NT2/D1 (cell line): ENCODE measurements around the gene NSG2.

Experiments
- DNase-seq: peaks from one replicate; pipeline ENCODE4 v3.0.0-alpha.2; 2011; ENCODE audit warnings: low read depth, low spot score
- H3K27me3 ChIP-seq: 2 replicates; pipeline ENCODE4 v1.6.0; 2011; ENCODE audit warnings: mild to moderate bottlenecking; ENCODE audit not compliant: insufficient read length, insufficient read depth
- H3K36me3 ChIP-seq: 2 replicates; pipeline ENCODE4 v1.6.1; 2011; ENCODE audit warnings: mild to moderate bottlenecking, low read length, mixed read lengths; ENCODE audit not compliant: insufficient read depth, insufficient read length
- H3K4me1 ChIP-seq: 2 replicates; pipeline ENCODE4 v1.5.1; 2011; ENCODE audit not compliant: insufficient read depth, insufficient read length
- H3K4me3 ChIP-seq: 2 replicates; pipeline ENCODE4 v1.5.1; 2011; ENCODE audit warnings: low read depth; ENCODE audit not compliant: insufficient read length
- H3K9ac ChIP-seq: 2 replicates; pipeline ENCODE4 v1.6.0; 2011; ENCODE audit warnings: low read depth; ENCODE audit not compliant: insufficient read length
- H3K9me3 ChIP-seq: 2 replicates; pipeline ENCODE4 v1.5.1; 2011; ENCODE audit warnings: mild to moderate bottlenecking, low read length; ENCODE audit not compliant: insufficient read depth
- SUZ12 ChIP-seq: IDR thresholded peaks from 2 replicates; pipeline ENCODE4 v1.6.1; 2011; ENCODE audit not compliant: insufficient read length, insufficient read depth; ENCODE audit errors: extremely low read depth
- YY1 ChIP-seq: IDR thresholded peaks from 2 replicates; pipeline ENCODE4 v1.6.1; 2011; ENCODE audit not compliant: insufficient read length, insufficient read depth
- ZNF274 ChIP-seq: IDR thresholded peaks from 2 replicates; pipeline ENCODE4 v1.6.1; 2011; ENCODE audit warnings: mild to moderate bottlenecking, low read depth, low read length

NSG2 gene

DNA sequence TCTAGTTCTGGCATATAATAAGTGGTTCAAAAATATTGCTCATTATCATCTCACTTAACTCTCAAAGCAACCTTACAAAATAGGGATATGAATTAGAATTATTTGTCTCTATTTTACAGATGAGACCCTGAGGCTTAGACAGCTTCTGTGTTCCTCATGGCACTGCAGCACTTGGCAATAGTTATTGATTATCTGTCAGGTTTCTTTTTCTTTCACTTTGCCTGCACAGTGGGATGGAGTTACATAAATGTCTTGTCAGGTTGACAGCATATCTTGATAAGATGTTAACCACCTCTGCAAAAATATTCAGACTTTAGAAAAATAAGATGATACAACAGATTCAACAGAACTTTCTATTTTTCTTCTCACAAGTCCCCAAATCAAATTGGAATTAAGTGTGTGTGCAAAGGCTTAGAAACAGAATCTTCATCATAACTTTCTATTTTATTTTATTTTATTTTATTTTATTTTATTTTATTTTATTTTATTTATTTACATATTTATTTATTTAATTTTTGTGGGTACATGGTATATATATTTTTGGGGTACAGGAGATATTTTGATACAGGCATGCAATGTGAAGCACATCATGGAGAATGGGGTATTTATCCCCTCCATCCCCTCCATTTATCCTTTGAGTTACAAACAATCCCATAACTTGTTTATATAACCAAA, 17.7 kb downstream of the NSG2 start:
- no peak overlapping the region for H3K4me3 ChIP-seq
- H3K9ac ChIP-seq: no peak overlapping the region
- no peaks in the 10 kb centered on the region for H3K9me3 ChIP-seq
- DNase-seq: no peak
- H3K4me1 ChIP-seq: no peaks in the 10 kb centered on the region
- TF ChIP-seq YY1: no peak
- no peak for TF ChIP-seq ZNF274
- TF ChIP-seq SUZ12: no peak
- no peaks in the 10 kb centered on the region for H3K27me3 ChIP-seq
- no peaks in the 10 kb centered on the region for H3K36me3 ChIP-seq

DNA sequence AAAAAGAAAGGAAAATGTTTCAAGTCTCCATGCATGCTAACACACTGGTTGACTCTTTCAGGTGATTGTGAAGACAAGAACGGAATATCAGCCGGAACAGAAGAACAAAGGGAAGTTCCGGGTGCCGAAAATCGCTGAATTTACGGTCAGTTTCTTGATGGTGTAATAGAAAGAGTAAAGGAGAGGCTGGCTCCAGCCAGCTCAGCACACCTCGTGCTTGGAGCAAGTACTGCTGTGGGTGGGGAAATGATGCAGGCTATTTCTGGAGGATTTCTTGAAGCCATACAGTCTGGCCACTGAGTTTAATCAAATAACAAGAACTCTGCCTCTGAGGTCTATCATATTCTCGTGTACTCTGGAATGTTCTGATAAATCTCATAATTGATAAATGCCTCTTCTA, 18.7 kb downstream of the NSG2 start:
- no peak for TF ChIP-seq SUZ12
- no peak for TF ChIP-seq YY1
- TF ChIP-seq ZNF274: no peak
- DNase-seq: no peak
- no peaks in the 10 kb centered on the region for H3K4me1 ChIP-seq
- H3K27me3 ChIP-seq: no peaks in the 10 kb centered on the region
- H3K4me3 ChIP-seq: no peak overlapping the region
- H3K9ac ChIP-seq: no peak overlapping the region
- H3K36me3 ChIP-seq: no peaks in the 10 kb centered on the region
- H3K9me3 ChIP-seq: no peaks in the 10 kb centered on the region

DNA sequence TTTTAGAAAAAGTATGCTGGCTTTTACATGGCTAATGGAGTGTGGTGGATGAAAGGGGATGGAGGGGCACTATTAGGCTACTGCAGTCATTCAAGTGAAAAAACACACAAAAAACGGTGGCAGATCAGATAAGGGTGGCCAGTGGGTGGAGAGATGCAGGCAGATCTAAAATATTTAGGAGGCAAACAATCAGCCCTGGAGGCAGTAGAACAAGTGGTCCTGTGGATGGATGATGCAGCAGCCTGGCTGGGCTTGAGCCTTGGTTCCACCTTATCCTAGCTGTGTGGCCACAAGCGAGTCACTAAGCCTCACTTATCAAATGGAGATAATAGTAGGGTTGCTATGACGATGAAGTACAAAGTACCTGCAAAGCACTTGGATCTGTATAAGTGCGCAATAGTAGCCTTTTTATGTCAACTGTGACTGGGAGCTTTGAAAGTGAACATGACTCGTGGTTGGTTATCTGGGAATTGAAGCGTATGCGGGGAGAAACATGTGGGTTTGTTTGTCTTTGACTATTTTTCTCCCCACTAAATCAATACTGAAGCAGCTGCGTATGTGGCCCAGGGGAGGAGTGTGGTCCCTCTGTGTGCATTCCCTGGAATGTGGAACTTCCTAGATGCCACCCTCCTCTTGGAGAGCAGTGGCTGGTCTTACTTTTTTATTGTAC, 20.2 kb downstream of the NSG2 start:
- Histone ChIP-seq H3K9me3 (no peaks in the 10 kb centered on the region), H3K4me1 (no peaks in the 10 kb centered on the region), H3K4me3 (no peak overlapping the region), H3K36me3 (no peaks in the 10 kb centered on the region), H3K27me3 (no peaks in the 10 kb centered on the region), H3K9ac (no peak overlapping the region)
- no peak for TF ChIP-seq SUZ12
- TF ChIP-seq YY1: no peak
- TF ChIP-seq ZNF274: no peak
- DNase-seq: no peak

DNA sequence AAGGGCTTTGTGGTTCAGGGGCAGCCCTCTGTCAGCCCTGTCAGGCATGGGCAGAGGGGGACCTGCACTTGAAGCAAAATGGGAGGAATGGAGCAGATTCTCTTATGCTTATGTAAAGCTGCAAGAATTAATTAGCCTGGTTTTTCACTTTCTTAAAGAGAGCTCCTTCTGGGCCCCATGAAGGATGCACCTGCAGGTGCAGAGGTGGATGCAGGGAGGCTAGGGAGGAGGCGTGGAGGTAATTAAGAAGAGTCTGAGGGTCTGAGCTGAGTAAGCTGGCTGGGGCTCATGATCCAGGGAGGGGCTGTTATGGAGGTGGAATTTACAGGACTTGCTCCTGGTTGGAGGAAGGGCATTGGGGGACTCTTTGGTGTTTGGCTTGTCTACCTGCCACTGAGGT, 22.0 kb downstream of the NSG2 start:
- H3K36me3 ChIP-seq: no peaks in the 10 kb centered on the region

DNA sequence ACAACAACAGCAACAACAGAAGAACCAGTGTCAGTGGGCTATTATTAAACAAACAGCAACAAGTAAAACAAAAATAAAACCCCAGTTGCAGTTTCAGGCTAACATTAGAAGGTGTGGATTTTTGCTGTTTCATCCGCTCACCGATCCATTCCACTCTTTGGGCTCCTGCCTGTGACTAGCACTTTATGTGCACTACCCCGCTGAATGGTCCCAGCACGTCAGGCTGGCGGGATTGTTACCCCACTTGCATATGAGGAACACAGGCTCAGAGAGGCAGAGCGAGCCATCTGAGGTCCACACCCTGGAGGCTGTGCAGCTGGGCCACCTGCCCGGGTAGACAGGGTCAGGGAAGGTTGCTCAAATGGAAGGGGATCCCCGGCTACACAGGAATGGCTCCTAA, 26.0 kb downstream of the NSG2 start:
- TF ChIP-seq SUZ12: no peak
- no peak for TF ChIP-seq ZNF274
- TF ChIP-seq YY1: no peak
- no peak overlapping the region for H3K4me3 ChIP-seq
- H3K27me3 ChIP-seq: no peaks in the 10 kb centered on the region
- no peaks in the 10 kb centered on the region for H3K9me3 ChIP-seq
- H3K4me1 ChIP-seq: no peaks in the 10 kb centered on the region
- no peak overlapping the region for H3K9ac ChIP-seq
- H3K36me3 ChIP-seq: no peaks in the 10 kb centered on the region
- no peak for DNase-seq

More for the DNA sequence above, 22.0 kb downstream of the NSG2 start:
- TF ChIP-seq ZNF274: no peak
- no peak for TF ChIP-seq SUZ12
- TF ChIP-seq YY1: no peak
- no peak overlapping the region for H3K9ac ChIP-seq
- no peaks in the 10 kb centered on the region for H3K27me3 ChIP-seq
- no peaks in the 10 kb centered on the region for H3K4me1 ChIP-seq
- no peak overlapping the region for H3K4me3 ChIP-seq
- DNase-seq: no peak
- no peaks in the 10 kb centered on the region for H3K9me3 ChIP-seq

DNA sequence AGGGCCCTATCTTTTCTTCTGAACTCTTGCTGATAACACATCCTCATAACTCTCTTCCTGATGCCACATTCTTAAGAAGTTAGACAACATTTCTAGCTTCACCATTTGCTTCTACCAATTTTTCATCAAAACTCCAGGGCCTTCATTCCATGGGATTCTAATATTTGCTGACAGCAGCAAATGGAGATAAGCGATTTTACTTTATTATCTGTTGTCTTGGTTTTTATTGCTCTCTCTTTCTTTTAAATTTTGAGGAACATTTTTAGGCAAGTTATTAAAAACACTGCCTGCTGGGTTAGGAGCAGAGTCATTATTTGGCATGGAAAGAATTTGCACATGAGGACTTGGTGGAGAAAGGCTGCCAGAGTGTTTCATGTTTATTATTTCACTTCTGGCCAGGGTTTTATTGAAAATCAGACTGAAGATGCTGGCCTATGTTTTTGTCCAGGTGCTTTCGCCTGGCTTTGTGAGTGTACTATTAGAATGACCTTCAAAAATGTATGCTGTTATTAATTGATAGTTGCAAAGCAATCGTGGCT, 27.7 kb downstream of the NSG2 start:
- no peaks in the 10 kb centered on the region for H3K4me1 ChIP-seq
- no peaks in the 10 kb centered on the region for H3K27me3 ChIP-seq
- H3K9me3 ChIP-seq: no peaks in the 10 kb centered on the region
- no peak overlapping the region for H3K4me3 ChIP-seq
- no peak for DNase-seq
- no peaks in the 10 kb centered on the region for H3K36me3 ChIP-seq
- no peak overlapping the region for H3K9ac ChIP-seq
- TF ChIP-seq ZNF274: no peak
- TF ChIP-seq YY1: no peak
- TF ChIP-seq SUZ12: no peak

DNA sequence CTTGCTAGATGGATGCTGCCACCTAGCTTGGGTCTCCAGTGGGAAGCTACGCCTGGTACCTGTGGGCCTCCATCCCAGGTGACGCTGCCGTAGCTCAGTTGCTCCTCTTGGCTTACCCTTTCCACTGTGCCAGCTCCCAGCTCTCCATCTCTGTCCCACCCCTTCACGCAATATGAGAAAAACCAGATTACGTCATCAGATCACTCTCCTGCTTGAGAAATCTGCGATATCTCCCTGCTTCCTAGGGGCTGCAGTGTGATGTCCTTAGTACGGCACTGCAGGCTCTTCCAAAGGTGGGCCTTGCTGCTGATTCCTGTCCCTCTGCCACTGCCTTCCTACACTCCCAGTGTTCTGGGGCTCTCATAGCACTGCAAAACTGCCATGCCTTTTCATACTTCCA, 28.9 kb downstream of the NSG2 start:
- Histone ChIP-seq H3K4me1 (no peaks in the 10 kb centered on the region), H3K36me3 (no peaks in the 10 kb centered on the region), H3K27me3 (no peaks in the 10 kb centered on the region), H3K9ac (no peak overlapping the region), H3K4me3 (no peak overlapping the region), H3K9me3 (no peaks in the 10 kb centered on the region)
- TF ChIP-seq YY1 (no peak), ZNF274 (no peak), SUZ12 (no peak)
- DNase-seq: no peak
